Measurements from ENCODE around the gene SLC30A2.

The SLC30A2 gene

DNA sequence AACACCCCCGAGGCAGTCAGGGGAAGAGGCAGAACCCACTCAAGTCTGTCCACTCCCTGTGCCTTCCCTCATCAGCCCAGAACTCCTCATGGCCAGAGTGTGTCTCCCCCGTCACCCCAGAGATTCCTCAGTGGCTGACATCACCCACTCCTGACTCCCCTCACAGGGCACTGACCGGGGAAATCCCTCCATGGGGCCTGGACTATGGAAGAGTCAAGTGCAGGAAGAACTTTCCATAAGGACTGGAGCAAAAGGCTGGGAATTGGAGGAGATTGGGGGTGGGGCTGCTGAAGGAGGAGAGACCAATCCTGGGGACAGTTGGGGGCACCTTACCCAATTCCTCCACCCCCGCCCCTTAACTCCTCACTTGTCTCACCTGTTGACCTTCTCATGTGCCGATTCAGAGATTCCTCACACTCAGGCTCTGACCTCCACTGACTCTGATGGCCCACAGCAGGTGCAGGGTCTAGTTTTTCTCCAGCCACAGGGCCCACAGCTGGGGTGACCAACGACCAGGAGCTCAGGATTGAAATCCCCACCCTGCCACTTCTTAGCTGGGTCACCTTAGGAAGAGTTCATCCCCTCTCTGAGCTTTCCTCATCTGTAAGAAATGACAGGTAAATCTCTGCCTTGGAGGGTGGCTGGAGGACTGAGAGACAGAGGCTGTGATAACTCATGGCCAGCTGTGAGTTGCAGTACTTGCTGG, 24.8 kb downstream of the SLC30A2 start:
- no peak for DNase-seq

DNA sequence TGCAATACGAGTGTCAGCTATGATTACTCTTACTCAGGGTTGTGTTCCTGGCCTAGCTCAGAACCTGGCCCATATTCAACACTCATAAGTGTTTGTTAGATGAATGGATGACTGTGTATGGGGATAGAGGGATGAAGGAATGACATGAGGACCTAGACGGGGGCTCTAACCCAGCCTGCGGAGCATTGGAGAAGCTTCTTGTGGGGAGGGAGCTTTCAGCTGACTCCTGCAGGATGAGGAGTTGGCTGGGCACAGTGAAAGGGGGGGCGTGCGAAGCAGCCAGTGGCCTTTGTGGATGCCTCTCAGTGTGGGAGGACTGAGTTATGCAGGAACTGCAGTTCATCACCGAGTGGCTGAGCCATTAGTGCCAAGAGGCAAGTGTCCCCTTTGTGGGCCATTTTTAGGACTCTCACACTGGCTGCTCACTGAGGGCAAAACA, 25.6 kb downstream of the SLC30A2 start:
- DNase-seq, result no peak

DNA sequence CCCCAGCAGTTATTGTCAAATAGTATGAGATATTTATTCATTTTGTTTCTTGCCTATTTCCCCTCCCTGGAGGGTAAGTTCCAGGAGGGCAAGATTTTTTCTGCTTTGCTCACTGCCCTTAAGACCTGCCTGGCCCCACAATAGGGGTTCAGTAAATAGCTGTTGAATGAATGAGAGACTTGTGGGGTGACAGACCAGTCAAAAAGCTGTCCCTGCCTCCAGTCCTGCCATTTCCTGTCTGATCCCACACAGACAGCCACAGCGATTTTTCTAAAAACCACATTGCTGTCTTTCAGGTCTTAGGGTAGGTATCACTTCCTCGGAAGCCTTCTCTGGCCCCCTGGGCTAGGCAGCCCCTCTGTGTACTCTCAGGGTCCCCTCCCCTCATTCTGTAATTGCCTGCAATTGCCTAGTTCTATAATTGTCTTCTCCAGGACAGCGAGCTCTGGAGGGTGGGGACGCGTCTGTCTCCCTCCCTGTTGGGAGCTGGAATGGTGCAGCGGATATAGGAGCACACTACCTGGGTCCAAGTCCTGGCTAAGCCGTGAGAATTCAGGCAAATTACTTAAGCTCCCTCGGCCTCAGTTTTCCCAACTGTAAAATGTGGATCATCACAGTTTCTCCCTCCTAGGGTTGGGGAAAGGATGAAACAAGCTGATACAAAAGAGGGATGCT, 26.1 kb downstream of the SLC30A2 start:
- no peak for DNase-seq

DNA sequence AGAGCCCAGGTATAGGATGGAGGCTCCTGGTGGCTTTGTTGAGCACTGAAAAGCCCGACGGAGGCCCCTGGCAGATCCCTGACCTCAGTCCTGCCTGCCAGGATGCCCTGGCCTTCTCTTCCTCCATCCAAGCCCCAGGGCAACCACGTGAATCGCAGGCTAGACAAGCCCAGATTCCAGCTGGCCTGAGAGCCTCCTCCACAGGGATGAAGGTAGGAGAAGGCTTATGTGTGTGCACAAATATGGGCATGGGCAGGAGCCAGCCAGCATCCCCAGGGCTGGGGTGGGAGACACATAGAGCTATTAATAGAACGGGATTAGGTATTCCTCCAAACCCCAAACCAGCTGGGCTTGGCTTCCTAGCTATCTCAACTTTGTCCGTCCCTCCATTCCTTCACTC, 28.3 kb downstream of the SLC30A2 start:
- DNase-seq, result no peak

DNA sequence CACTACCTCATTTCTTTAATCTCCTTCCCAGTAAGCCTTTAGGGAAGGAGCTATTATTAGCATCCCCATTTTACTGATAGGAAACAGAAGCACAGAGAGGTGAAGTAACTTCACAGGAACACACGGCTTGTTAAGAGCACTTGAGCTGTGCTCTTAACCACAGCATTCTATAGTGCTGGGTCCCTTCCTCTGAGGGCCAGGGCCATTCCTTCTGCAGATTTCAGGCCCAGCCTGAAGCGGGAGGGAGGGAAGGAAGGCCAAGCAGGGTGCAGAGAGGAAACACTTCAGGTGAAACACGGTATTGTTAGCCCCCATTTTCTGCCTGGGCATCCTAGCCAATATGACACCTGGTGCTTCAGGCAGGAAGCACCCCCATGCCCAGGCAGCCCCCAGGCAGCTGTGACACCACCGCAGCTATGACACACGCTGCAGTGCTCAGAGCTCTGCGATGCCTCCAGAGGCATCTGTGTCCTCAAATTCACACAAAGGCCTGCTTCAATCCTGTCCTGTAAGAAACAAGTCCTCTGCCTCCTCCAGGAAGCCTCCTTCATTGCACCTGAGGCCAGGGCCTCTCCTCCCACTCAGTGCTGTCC, 28.9 kb downstream of the SLC30A2 start:
- no peak for DNase-seq

DNA sequence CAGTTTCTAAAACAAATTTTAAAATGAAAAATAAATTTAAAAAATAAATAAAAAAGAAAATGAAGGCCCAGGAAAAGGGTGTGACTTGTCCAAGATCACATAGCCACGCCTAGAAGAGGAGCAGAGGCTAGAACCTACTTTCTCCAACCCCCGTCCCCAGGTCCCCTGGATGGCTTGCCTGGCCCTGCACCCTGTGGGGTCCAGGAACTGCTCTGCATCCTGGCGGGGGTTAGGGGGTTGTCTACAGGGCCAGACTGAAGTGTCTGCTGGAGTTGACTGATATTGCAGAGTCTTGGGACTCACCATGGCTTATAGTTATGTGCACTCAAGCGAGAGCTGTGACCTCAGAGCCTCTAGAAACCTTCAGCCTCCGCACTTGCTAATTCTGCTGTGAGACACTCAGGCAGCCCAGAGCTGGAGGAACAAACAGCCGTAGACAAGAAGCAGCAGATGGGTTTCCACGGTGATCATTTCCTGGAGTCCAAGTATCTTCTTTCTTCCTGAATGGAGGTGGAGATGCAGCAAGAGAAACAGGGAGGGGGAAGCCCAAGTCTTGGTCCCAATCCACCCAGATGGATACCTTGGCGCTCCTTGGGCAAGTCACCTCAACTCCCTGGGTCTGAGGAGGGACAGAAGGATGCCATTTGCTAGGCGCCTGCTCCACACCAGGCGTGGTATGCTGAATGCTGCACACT, 29.5 kb downstream of the SLC30A2 start:
- DNase-seq, result no peak

DNA sequence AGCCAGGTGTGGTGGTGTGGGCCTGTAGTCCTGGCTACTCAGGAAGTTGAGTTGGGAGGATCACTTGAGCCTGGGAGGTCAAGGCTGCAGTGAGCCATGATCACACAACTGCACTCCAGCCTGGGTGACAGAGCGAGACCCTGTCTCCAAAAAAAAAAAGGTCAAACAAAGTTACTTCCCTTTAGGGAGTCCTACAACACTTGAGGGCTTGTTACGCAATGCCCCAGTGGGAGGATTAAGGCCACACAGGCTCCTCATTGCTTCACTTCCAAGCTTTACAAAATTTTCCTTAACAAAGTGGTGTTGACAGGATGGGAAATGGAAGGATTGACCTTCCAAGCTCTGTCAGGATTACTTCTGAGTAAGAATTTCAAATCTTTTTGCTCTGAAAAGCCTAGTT, 30.6 kb downstream of the SLC30A2 start:
- DNase-seq, result peak; percentile 62

DNA sequence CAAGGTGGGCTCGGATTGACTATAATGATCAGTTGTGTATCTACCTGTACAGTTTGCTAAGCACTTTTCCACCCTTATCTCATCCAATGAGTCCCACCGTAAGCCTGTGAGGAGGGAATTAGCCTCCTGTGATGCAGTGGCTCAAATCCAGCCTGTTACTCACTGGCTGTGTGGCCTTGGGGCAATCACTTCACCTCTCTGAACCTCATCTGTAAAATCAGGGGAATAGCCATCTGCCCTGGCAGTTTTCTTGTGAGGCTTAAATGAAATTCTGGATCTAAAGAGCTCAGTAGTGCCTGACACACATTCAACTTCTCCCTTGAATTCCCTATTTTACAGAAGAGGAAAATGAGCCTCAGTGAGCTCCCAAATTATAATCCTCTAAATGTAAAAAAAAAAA, 31.7 kb downstream of the SLC30A2 start:
- no peak for DNase-seq

DNA sequence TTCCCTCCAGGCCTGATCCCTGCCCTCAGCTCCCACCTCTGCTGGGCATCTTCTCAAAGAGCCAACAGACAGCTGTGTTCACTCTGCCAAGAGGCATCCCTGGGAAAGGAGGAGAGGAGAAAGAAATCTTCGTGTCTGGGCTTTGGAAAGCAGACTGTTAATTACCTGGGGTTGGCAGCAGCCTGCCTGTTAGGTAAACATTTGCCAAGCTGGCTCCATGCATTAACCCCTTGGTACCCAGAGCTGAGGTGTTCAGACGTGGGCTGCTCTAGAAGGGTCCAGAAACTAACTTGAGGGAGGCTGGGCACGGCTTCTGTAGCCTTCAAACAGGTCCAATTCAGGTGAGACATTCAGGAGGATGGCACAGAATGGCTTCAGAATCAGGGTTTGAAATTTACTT, 33.1 kb downstream of the SLC30A2 start:
- no peak for DNase-seq

DNA sequence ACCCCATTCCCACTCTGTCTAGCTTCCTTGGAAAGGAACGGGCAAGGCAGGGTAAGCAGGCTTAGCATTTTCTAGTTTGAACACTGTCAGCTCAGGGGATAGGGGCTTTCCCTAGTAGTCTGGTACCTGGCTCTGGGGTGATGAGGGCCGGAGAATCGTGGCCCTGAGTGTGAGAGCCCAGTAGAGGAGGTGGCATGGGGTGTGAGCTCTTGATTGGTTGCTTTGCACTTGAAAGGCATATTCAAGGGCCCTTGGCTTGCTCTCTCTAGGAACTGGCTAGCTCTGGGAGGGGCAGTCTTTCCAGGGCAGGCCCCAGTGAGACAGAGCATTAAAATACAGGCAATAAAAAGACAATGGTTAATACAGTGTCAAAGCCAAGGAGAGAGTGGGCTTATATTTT, 35.1 kb downstream of the SLC30A2 start:
- DNase-seq, result no peak

DNA sequence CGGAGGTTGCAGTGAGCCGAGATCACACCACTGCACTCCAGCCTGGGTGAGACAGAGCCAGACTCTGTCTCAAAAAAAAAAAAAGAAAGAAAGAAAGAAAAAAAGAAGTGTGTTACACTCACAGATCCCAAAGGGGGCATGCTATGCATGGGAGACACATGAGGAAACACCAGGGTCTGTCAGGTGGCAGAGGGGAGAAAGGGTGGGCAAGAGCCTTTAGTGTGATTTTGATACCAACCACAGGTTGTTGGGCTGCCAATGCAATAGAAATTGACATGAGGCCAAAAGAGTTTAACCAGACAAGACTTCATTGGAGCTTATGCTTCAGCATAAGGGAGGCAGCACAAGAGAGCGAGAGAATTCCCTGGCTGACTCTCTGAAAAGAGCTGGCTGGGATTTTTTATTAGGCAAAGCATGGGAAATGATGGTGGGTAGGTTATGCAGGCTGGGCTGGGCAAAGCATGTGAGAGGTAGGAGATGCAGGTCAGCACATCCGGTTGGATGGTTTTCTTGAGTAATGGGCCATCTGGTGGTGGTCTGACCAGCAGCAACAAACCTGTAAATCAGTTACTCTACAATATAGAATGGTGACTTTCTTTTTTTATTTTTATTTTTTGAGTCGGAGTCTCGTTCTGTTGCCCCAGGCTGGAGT, 36.0 kb downstream of the SLC30A2 start:
- peak; percentile 44 for DNase-seq

DNA sequence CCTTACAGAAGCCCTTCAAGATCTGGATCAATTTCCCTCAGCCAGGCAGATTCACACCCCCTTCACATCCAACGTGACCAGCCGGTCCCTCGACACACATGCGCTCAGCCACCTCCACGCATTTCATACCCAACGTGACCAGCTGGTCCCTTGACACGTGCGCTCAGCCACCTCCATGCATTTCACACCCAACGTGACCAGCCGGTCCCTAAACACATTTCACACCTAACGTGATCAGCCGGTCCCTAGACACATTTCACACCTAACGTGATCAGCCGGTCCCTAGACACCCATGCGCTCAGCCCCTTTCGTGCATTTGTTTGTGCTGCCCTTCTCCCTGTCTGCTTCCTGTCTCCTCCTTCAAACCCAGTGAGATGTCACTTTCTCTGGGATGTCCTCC, 39.2 kb downstream of the SLC30A2 start:
- no peak for DNase-seq

DNA sequence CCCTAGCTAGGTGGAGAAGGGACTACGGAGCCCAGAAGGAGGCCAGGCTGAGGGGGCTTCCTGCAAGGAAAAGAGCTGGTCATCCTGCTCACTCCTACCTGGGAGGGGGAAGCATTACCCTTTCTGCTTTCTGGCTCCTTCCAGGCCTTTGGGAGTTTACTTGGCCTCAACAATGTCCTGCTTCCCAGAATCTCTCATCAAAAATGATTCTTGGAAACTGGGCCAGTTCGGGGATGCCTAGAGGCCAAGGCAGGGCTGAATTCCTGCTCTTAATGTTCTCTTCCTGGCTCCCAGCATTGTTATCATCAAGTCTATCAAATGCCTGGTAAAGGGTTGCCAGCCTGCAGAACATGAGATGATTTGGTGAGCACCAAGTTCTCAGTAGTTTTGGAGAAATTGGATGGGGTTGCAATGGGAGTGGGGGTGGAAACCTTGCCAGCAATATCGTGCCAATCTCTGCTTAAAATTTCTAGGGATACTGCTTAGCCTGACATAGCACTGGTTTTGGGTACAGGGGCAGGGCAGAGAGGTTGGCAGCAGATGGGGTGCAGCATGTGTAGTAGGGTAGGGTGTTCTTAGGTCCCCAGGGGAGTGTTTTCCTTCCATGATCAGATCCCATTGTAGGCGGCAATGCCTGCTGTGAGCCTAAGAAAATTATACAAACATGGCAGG, 40.3 kb downstream of the SLC30A2 start:
- DNase-seq, result no peak

DNA sequence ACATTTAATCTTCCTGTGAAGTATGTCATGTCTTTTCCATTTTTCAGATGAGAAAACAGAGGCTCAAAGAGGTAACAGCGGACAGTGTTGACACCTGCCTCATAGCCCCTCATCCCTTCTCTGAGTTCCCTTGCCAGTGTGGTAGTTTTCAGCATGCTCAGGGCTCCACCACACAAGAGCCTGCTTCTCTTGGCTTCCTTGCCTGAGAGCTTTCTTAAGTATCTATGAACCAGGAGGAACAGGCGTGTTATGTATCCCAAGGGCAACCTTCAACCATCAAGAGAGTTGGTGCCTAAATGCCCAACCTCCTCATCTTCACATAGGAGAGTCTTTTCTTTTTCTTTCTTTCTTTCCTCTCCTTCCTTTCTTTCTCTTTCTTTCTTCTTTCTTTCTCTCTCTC, 42.2 kb downstream of the SLC30A2 start:
- DNase-seq, result no peak

DNA sequence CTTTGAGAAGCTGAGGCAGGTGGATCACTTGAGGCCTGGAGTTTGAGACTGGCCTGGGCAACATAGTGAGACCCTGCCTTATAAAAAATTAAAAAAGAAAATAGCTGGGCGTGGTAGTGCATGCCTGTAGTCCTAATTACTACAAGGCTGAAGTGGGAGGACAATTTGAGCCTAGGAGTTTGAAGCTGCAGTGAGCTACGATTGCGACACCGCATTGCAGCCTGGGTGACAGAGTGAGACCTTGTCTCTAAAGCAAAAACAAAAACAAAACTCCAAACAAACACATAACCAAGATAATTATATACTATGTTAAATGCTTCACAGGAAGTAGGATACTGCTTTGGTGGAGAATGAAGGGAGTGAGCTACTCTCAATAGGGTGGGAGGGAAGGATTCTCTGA, 42.7 kb downstream of the SLC30A2 start:
- DNase-seq, result no peak

DNA sequence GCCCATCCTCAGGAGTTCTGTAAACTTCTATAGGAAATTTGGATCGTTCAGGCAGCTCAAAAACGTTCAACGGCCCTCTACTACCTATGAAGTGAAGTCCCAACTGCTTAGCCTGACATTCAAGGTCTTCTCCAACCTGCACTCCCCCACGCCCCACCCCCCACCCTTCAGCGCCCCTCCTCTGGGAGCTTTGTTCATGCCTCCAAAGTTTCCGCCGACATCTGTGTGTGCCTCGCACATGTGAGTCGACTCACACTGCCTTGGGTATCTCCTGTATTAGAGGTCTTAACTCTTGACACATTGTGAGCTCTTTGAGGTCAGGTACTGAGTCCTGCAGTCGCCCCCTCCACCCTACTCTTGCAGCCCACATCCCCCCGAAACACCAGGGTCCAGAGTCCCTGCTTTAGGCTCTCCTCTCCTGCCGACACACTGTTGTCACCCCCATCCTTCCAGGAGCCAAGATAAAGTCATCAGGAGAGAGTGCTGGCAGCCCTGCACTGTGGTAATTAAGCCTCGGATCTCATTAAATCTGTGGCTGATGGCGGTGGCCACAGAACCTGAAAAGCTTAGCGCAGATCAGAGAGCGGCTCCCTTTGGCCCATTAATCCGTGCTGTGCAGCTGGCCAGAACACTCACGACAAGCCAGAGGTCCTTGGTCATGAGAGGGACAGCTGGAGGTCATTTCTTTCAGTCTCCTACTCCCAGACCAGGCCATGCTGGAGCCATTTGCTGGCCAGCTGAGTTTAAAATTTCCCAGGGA, 46.7 kb downstream of the SLC30A2 start:
- DNase-seq, result no peak

DNA sequence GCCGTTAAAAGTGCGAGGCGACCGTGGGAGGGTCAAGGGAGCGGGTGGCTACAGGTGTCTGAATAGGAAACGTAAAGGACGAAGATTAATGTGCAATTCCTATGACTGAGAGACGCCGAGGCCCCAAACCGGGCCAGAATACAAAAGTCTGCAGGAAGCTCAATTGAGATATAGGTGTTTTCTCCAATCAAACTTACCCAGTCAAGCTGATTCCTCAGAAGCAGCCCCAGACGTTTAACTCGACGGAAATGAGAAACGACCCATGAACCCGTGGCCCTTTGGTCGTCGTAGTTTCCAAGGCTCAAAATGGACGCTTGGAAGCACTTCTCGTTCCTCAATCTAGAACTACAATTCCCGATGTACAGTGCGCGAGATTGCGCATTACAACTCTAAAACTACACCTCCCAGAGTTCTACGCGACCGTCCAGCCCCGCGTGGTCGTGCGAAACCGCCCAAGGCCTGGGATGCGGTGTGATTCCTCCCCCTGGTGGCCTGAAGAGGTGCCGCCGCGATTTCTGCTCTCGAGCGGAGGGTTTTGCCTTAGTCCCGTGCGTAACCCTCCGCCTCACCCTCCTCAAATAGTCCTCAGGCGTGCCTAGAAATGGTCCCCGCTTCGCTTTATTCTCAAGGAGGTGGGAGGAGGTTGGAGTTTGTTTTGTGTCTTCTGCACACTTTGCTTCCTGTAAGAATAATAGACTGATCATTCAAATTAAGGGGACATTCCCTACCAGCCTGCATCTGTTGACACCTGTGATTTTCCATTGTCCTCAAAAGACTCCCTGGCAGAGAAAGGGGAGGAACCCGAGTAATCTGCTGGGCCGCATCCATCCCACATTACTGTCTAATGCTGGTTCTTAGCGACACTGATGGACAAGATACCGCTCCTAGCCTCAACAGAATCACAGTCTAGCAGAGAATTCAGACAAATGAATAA, 47.8 kb downstream of the SLC30A2 start, which contains the start of gene PAFAH2:
Gene PAFAH2 (minus strand): TSS at position 236 of the 934 bp plus-strand sequence. CDS start 7,247 bp downstream, outside the sequence.
- DNase-seq, result peak; percentile 100

DNA sequence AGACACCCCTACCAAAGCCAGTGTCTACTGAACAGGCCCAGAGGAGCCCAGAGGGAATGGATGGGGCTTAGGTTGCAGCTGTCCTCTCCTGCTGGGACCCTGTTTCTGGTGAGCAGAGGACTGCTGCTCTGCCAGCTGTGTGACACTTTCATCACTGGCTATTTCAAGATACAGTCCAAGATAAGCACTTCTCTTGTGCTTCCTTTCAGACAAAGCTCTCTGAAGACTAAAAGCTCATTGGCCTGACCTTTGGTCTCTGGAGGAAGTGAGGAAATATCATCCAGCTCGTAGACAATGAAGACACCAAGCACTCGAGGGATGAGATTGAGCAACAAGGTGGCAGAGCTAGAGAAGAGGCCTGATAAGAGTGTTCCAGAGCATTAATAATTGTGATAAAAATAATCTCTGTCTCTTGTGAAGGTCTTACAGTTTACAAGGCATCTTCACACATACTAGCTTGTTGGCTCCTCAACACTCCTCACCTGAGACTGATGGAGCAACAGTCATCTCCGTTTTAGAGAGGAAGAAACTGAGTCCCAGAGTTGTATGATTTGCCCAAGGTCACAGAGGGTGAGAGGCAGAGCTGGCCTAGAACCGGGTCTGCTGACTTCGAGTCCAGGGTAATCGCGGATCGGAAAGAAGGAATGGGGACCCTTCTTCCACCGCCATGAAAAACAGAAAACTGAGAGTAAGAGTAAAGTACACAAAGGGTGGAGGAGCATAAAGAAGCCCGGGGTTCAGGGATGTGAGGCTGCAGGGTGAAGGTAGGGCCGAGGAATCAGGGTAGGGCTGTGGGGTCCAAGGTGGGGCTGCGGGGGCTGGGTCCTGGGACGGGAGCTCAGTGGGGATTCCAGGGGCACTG, 48.7 kb downstream of the SLC30A2 start:
- DNase-seq, result peak; percentile 90

DNA sequence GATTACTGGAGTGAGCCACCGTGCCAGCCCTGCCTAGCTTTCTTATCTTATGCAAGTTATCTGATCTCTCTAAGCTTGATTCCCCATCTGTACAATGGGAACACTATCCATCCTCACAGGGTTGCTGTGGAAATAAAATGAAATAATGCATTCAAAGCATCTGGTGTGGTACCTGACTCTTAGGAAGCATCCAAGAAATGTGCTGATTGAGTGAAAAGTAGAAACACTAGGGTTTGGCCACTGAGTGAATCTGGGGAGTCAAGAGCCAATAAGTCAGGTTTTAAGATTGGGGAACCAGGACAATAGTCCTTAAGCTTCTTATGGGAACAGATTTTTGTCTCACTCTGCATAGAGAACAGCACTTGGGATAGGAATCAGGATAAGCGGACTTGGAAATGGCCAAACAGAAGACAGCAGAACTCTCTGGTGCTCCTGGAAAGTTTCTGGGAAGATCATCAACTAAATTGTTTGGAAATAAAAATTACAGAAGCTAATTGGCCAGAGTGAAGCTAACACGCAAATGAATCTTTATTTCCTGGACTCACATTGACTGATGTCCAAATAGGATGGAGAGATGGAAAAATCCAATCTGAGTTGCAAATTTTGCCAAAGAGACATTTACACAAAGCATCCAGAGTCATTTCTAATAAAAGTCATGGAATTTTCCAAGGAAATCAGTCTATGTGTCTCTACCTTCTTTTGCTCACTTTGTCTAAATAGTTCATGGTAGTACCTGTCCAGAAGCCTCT, 51.3 kb downstream of the SLC30A2 start:
- no peak for DNase-seq

Measured in hematopoietic multipotent progenitor cell treated with erythropoietin and hydrocortisone succinate and interleukin-3 and kit ligand, for 6 days (in vitro differentiated cells).